CD14-positive monocyte (primary cell): ENCODE data around the gene DMXL1. TPM values are rescaled to one million over a fixed set of nuclear protein-coding genes. Genes with fewer than 3 reads are reported as not detected.

ENCODE experiments used
- DNase-seq, 3 donors: peaks; one replicate each; pipeline ENCODE4 v3.0.0-alpha.2; 2011 to 2022
- H2AFZ ChIP-seq: 2 replicates; pipeline ENCODE4 v1.6.0; 2012; ENCODE audit warnings: mild to moderate bottlenecking, low read depth, low read length, inconsistent platforms; ENCODE audit not compliant: insufficient read depth, poor library complexity, severe bottlenecking
- H3K27ac ChIP-seq, 2 donors: 1 replicate in 1 of 2; 2 replicates in 1 of 2; pipeline ENCODE4 v1.5.1; 2012 to 2013; ENCODE audit warnings: low read length in 2 of 2, control low read depth in 1 of 2, inconsistent platforms in 1 of 2, low read depth in 1 of 2, mild to moderate bottlenecking in 1 of 2
- H3K27me3 ChIP-seq, 2 donors: one replicate each; pipeline versions ENCODE4 v1.6.0 to v1.6.1; 2011 to 2013; ENCODE audit warnings: low read length in 2 of 2; ENCODE audit not compliant: control insufficient read depth in 2 of 2, insufficient read depth in 2 of 2
- H3K36me3 ChIP-seq, 2 donors: replicated peaks in 1 of 2; 1 replicate in 1 of 2; 2 replicates in 1 of 2; pipeline versions ENCODE4 v1.5.1 to v1.6.1; 2012 to 2013; ENCODE audit warnings: low read length in 2 of 2, control low read depth in 1 of 2, inconsistent platforms in 1 of 2, mild to moderate bottlenecking in 1 of 2; ENCODE audit not compliant: insufficient read depth in 2 of 2, control insufficient read depth in 1 of 2
- H3K4me1 ChIP-seq, 2 donors: 1 replicate in 1 of 2; 2 replicates in 1 of 2; pipeline versions ENCODE4 v1.5.1 to v1.6.1; 2012 to 2013; ENCODE audit warnings: low read length in 2 of 2, control low read depth in 1 of 2, inconsistent platforms in 1 of 2, mild to moderate bottlenecking in 1 of 2, moderate library complexity in 1 of 2; ENCODE audit not compliant: insufficient read depth in 2 of 2, control insufficient read depth in 1 of 2
- H3K4me2 ChIP-seq: replicated peaks from 2 replicates; pipeline ENCODE3; 2012; ENCODE audit warnings: low read length, moderate library complexity, mild to moderate bottlenecking; ENCODE audit not compliant: poor library complexity, severe bottlenecking; ENCODE audit errors: extremely low read depth
- H3K4me3 ChIP-seq, 3 experiments: fragments of 200-600 bp in 1 of 3; sonication (generic) in 1 of 3; replicated peaks in 1 of 3; 1 replicate in 2 of 3; 2 replicates in 1 of 3; pipeline ENCODE4 v1.5.1; 2011 to 2013; ENCODE audit warnings: low read length in 3 of 3, mild to moderate bottlenecking in 3 of 3, control low read depth in 2 of 3, low read depth in 2 of 3, inconsistent platforms in 1 of 3, moderate library complexity in 1 of 3
- H3K79me2 ChIP-seq: 2 replicates; pipeline ENCODE4 v1.6.0; 2012; ENCODE audit warnings: mild to moderate bottlenecking, control low read depth, inconsistent platforms, low read length, moderate library complexity; ENCODE audit not compliant: insufficient read depth
- H3K9ac ChIP-seq: 2 replicates; pipeline ENCODE4 v1.6.0; 2017; ENCODE audit warnings: low read length, mild to moderate bottlenecking; ENCODE audit not compliant: insufficient read depth, poor library complexity, severe bottlenecking
- H3K9me3 ChIP-seq, 2 donors: replicated peaks in 1 of 2; 1 replicate in 1 of 2; 2 replicates in 1 of 2; pipeline versions ENCODE4 v1.5.1 to v1.6.1; 2012 to 2013; ENCODE audit warnings: low read length in 2 of 2, control low read depth in 1 of 2; ENCODE audit not compliant: control insufficient read depth in 1 of 2, insufficient read depth in 1 of 2
- H4K20me1 ChIP-seq: 2 replicates; pipeline ENCODE4 v1.6.0; 2012; ENCODE audit warnings: mild to moderate bottlenecking, low read length, control low read depth, moderate library complexity; ENCODE audit not compliant: insufficient read depth
- H3K27ac Mint-ChIP-seq, 7 donors: one replicate each; pipeline ENCODE4 v1.8.0; 2020; ENCODE audit warnings: mild to moderate bottlenecking in 7 of 7, mixed read lengths in 7 of 7, moderate library complexity in 6 of 7, inconsistent platforms in 2 of 7
- H3K27me3 Mint-ChIP-seq, 3 donors: one replicate each; pipeline ENCODE4 v1.8.0; 2021 to 2022; ENCODE audit warnings: low read depth in 3 of 3, mild to moderate bottlenecking in 3 of 3, mixed read lengths in 3 of 3, moderate library complexity in 3 of 3, inconsistent platforms in 1 of 3
- H3K36me3 Mint-ChIP-seq, 2 donors: one replicate each; pipeline ENCODE4 v1.8.0; 2020; ENCODE audit warnings: mixed read lengths in 2 of 2, inconsistent platforms in 1 of 2, mild to moderate bottlenecking in 1 of 2
- H3K4me1 Mint-ChIP-seq: one replicate; pipeline ENCODE4 v1.8.0; 2020; ENCODE audit warnings: mild to moderate bottlenecking, mixed read lengths
- H3K4me3 Mint-ChIP-seq, 2 donors: one replicate each; pipeline ENCODE4 v1.8.0; 2020; ENCODE audit warnings: mild to moderate bottlenecking in 2 of 2, mixed read lengths in 2 of 2, moderate library complexity in 1 of 2
- H3K9me3 Mint-ChIP-seq, 7 donors: one replicate each; pipeline ENCODE4 v1.8.0; 2020 to 2022; ENCODE audit warnings: mixed read lengths in 7 of 7, mild to moderate bottlenecking in 6 of 7, moderate library complexity in 6 of 7, inconsistent platforms in 2 of 7
- WGBS: methylation state at CpG from one replicate; pipeline ENCODE4 v1.1.5; 2013; ENCODE audit warnings: missing lambda C conversion rate; ENCODE audit not compliant: insufficient coverage; 5-methylcytosine and 5-hydroxymethylcytosine counted together
- intact Hi-C, 2 donors: fragments of 100-400 bp; cut with micrococcal nuclease; formaldehyde crosslinking; loops; one replicate each; pipeline versions ENCODE4 v1.15.0 to v1.15.1; 2023
- polyA plus RNA-seq, 3 donors: library from polyadenylated mRNA; depleted of rRNA in 1 of 3; unstranded in 2 of 3; stranded (reverse) in 1 of 3; fragments of 300-500 nt in 2 of 3; fragments of >200 nt in 1 of 3; fragmentation: Illumina TruSeq in 2 of 3; gene quantifications; 1 replicate in 2 of 3; 2 replicates in 1 of 3; pipeline ENCODE4 v1.2.3, GENCODE V29; 2012 to 2021
- TF ChIP-seq, protein P1 (sequence below): fragments of 200-600 bp; IDR thresholded peaks from one replicate; pipeline ENCODE4 v1.8.0; 2022; ENCODE audit warnings: antibody characterized with exemption, mild to moderate bottlenecking

DMXL1 gene
- polyA plus RNA-seq, 3 donors, result 15.5 to 20.5 (median 19.5) TPM

DNA sequence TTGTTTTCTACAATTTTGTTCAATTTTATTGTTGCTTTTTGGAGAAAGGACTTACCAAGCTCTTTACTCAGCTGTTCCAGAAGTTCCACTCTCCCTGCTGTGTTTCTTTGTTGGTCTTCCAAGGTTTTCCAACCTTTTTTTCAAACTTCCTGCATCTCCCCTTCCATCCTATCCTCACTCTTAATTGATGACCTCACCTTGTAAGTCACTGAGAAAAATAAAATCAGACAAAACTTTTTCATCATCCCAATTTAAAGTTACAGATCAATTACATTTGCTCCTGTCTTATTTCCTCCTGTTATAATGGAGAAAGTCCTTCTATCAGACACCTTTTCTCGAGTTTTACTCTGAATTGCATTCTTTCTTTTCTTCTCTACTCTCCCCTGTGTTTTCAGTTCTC is 121.1 kb downstream of the DMXL1 start:
- H3K4me3 Mint-ChIP-seq, result no peak overlapping the region
- no peaks in the 10 kb centered on the region for H4K20me1 ChIP-seq
- H3K4me2 ChIP-seq, result no peak overlapping the region
- TF ChIP-seq, protein P1, sequence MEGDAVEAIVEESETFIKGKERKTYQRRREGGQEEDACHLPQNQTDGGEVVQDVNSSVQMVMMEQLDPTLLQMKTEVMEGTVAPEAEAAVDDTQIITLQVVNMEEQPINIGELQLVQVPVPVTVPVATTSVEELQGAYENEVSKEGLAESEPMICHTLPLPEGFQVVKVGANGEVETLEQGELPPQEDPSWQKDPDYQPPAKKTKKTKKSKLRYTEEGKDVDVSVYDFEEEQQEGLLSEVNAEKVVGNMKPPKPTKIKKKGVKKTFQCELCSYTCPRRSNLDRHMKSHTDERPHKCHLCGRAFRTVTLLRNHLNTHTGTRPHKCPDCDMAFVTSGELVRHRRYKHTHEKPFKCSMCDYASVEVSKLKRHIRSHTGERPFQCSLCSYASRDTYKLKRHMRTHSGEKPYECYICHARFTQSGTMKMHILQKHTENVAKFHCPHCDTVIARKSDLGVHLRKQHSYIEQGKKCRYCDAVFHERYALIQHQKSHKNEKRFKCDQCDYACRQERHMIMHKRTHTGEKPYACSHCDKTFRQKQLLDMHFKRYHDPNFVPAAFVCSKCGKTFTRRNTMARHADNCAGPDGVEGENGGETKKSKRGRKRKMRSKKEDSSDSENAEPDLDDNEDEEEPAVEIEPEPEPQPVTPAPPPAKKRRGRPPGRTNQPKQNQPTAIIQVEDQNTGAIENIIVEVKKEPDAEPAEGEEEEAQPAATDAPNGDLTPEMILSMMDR, result no peak
- H3K9me3 ChIP-seq, result no peaks in the 10 kb centered on the region
- no peak overlapping the region for H3K4me3 ChIP-seq
- intact Hi-C loops, result no loop called here
- H3K4me1 Mint-ChIP-seq, result peaks cover 3% of the 10 kb centered on the region
- H3K9ac ChIP-seq, result no peak overlapping the region
- H3K36me3 ChIP-seq, result peaks cover 27 to 62% of the 10 kb centered on the region in 2 donors
- 100% methylated on average over 1 of the region's 1 CpG for WGBS
- H3K27ac ChIP-seq, result no peak overlapping the region
- H3K27ac Mint-ChIP-seq, result no peak overlapping the region
- no peaks in the 10 kb centered on the region for H3K9me3 Mint-ChIP-seq
- H3K27me3 Mint-ChIP-seq, result peaks cover 0 to 1% (median 0%) of the 10 kb centered on the region in 3 donors
- H3K36me3 Mint-ChIP-seq, result peaks cover 35 to 49% of the 10 kb centered on the region in 2 donors
- H3K79me2 ChIP-seq, result no peaks in the 10 kb centered on the region
- H3K27me3 ChIP-seq, result no peaks in the 10 kb centered on the region
- no peak for DNase-seq
- no peaks in the 10 kb centered on the region for H3K4me1 ChIP-seq
- H2AFZ ChIP-seq, result no peak overlapping the region

DNA sequence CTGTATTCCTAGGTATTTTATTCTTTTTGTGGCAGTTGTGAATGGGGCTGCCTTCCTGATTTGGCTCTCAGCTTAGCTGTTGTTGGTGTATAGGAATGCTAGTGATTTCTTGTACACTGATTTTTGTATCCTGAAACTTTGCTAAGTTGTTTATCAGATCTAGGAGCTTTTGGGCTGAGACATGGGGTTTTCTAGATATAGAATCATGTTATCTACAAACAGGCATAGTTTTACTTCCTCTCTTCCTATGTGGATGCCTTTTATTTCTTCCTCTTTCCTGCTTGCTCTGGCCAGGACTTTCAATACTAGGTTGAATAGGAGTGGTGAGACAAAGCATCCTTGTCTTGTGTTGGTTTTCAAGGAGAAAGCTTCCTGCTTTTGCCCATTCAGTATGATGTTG is 129.9 kb downstream of the DMXL1 start:
- H2AFZ ChIP-seq, result no peak overlapping the region
- DNase-seq, result peak in 2 of 3 donors; percentile 16 to 20
- no peaks in the 10 kb centered on the region for H3K27me3 Mint-ChIP-seq
- no peak overlapping the region for H3K4me3 Mint-ChIP-seq
- no peaks in the 10 kb centered on the region for H3K27me3 ChIP-seq
- H3K9me3 Mint-ChIP-seq, result no peaks in the 10 kb centered on the region
- H3K27ac Mint-ChIP-seq, result peak overlapping the region in 2 of 7 donors; percentile 54 to 67
- peaks cover 64 to 78% of the 10 kb centered on the region in 2 donors for H3K36me3 Mint-ChIP-seq
- peaks cover 6% of the 10 kb centered on the region for H4K20me1 ChIP-seq
- H3K9me3 ChIP-seq, result no peaks in the 10 kb centered on the region
- H3K4me3 ChIP-seq, result no peak overlapping the region
- peaks cover 0 to 5% of the 10 kb centered on the region in 2 donors for H3K4me1 ChIP-seq
- H3K79me2 ChIP-seq, result no peaks in the 10 kb centered on the region
- peaks cover 15% of the 10 kb centered on the region for H3K4me1 Mint-ChIP-seq
- H3K4me2 ChIP-seq, result no peak overlapping the region
- H3K36me3 ChIP-seq, result peaks cover 44 to 78% of the 10 kb centered on the region in 2 donors
- H3K27ac ChIP-seq, result peak overlapping the region in 1 of 2 donors; percentile 29
- TF ChIP-seq, protein P1, result no peak
- intact Hi-C loops, result no loop called here
- H3K9ac ChIP-seq, result no peak overlapping the region
